Ramos (cell line): ENCODE results near the gene POMGNT1.

ENCODE experiments used
- in situ Hi-C: fragments of 300-500 bp; cut with MboI; formaldehyde crosslinking; loops from one replicate; pipeline ENCODE4 v1.14.3; 2022; ENCODE audit warnings: low sequenced_read_pairs; ENCODE audit not compliant: unreplicated experiment

The POMGNT1 gene

GRCh38 chr1:46166521-46167462 lies 31.4 kb downstream of the POMGNT1 start:
- in situ Hi-C loops: no loop called here

- in situ Hi-C loops: no loop called here
Measured at GRCh38 chr1:46160212-46160611, 38.0 kb downstream of the POMGNT1 start.

GRCh38 chr1:46159516-46159915 lies 38.7 kb downstream of the POMGNT1 start:
- in situ Hi-C loops: no loop called here

GRCh38 chr1:46158312-46159281 lies 39.6 kb downstream of the POMGNT1 start:
- in situ Hi-C loops: no loop called here

- in situ Hi-C loops: no loop called here
Measured at GRCh38 chr1:46157916-46158311, 40.3 kb downstream of the POMGNT1 start.

- in situ Hi-C loops: no loop called here
Measured at GRCh38 chr1:46153732-46154131, 44.5 kb downstream of the POMGNT1 start.

- in situ Hi-C loops: no loop called here
Measured at GRCh38 chr1:46153228-46153627, 45.0 kb downstream of the POMGNT1 start.

- in situ Hi-C loops: no loop called here
Measured at GRCh38 chr1:46152016-46152415, 46.2 kb downstream of the POMGNT1 start.

GRCh38 chr1:46150085-46150484 lies 48.1 kb downstream of the POMGNT1 start:
- in situ Hi-C loops: no loop called here

GRCh38 chr1:46148318-46148717 lies 49.9 kb downstream of the POMGNT1 start:
- in situ Hi-C loops: no loop called here
